ENCODE measurements around the gene DDA1. TPM values are rescaled to one million over a fixed set of nuclear protein-coding genes. Genes with fewer than 3 reads are reported as not detected.

The DDA1 gene
- total RNA-seq, 1 donor from 2014 or later = 30.4 TPM

GRCh38 chr19:17275441-17276175 is 33.8 kb upstream of the DDA1 start:
- ATAC-seq (no peak), DNase-seq (no peak)
- H3K4me3 ChIP-seq = no peak overlapping the region
- no peaks in the 10 kb centered on the region for H3K9me3 ChIP-seq
- peaks cover 71% of the 10 kb centered on the region for H3K36me3 ChIP-seq
- H3K27me3 ChIP-seq = no peaks in the 10 kb centered on the region
- no peaks in the 10 kb centered on the region for H3K4me1 ChIP-seq
- intact Hi-C loops (cut with DNase I) = no loop called here
- no peak overlapping the region for H3K27ac ChIP-seq
- TF ChIP-seq CTCF (IDR thresholded peaks at IDR 0.05) = no peak

GRCh38 chr19:17279436-17279835 is 29.9 kb upstream of the DDA1 start:
- H3K36me3 ChIP-seq = peaks cover 37% of the 10 kb centered on the region
- peaks cover 18% of the 10 kb centered on the region for H3K27me3 ChIP-seq
- intact Hi-C loops (cut with DNase I) = no loop called here
- peaks cover 16% of the 10 kb centered on the region for H3K4me1 ChIP-seq
- ATAC-seq = no peak
- no peak for TF ChIP-seq CTCF (IDR thresholded peaks at IDR 0.05)
- no peak overlapping the region for H3K4me3 ChIP-seq
- DNase-seq = no peak
- no peaks in the 10 kb centered on the region for H3K9me3 ChIP-seq
- no peak overlapping the region for H3K27ac ChIP-seq

GRCh38 chr19:17281391-17282304 is 27.7 kb upstream of the DDA1 start, which contains the start of gene ANKLE1:
TSS of gene ANKLE1 (plus strand) at chr19:17281901. CDS start at chr19:17281921, 20 bp downstream.
- ATAC-seq = peak; percentile 43
- Histone ChIP-seq H3K27ac (no peak within 1 kb of the TSS), H3K36me3 (peaks cover 16% of the 10 kb centered on the region), H3K27me3 (peaks cover 18% of the 10 kb centered on the region), H3K9me3 (no peaks in the 10 kb centered on the region), H3K4me1 (peaks cover 16% of the 10 kb centered on the region), H3K4me3 (peak within 1 kb of the TSS; percentile 40)
- TF ChIP-seq CTCF (IDR thresholded peaks at IDR 0.05) = no peak
- intact Hi-C loops (cut with DNase I) = loop anchor here (2.0 to 5.0 kb wide), 2 partner anchors 77 to 214 kb away; no protein-coding TSS in a partner anchor
- no peak for DNase-seq

- peak; percentile 95 for TF ChIP-seq CTCF (IDR thresholded peaks at IDR 0.05)
- no peaks in the 10 kb centered on the region for H3K9me3 ChIP-seq
- H3K4me1 ChIP-seq = peaks cover 16% of the 10 kb centered on the region
- peaks cover 18% of the 10 kb centered on the region for H3K27me3 ChIP-seq
- intact Hi-C loops (cut with DNase I) = loop anchor here (2.0 to 5.0 kb wide), 2 partner anchors 78 to 215 kb away; no protein-coding TSS in a partner anchor
- peaks cover 7% of the 10 kb centered on the region for H3K36me3 ChIP-seq
- H3K4me3 ChIP-seq = peak overlapping the region; percentile 31
- ATAC-seq = peak; percentile 98
- DNase-seq = peak; percentile 92
- no peak overlapping the region for H3K27ac ChIP-seq
Measured at GRCh38 chr19:17282488-17283125, 26.8 kb upstream of the DDA1 start.

GRCh38 chr19:17283504-17283996 is 25.8 kb upstream of the DDA1 start:
- Histone ChIP-seq H3K27ac (no peak overlapping the region), H3K9me3 (no peaks in the 10 kb centered on the region), H3K4me1 (peaks cover 16% of the 10 kb centered on the region), H3K27me3 (peaks cover 18% of the 10 kb centered on the region), H3K4me3 (no peak overlapping the region), H3K36me3 (peaks cover 6% of the 10 kb centered on the region)
- ATAC-seq (no peak), DNase-seq (no peak)
- no peak for TF ChIP-seq CTCF (IDR thresholded peaks at IDR 0.05)
- intact Hi-C loops (cut with DNase I) = loop anchor here (2.0 to 5.0 kb wide), 2 partner anchors 79 to 216 kb away; no protein-coding TSS in a partner anchor
